Neuronal stem cell (in vitro differentiated cells): Measurements from ENCODE around the gene BTBD6.
A peak's percentile ranks its signal among the peaks of the same experiment; 100 is the strongest.
"Not testable (repeated sequence)": the region's sequence is repeated elsewhere in the genome, so short reads cannot be mapped to it uniquely, and the experiment has no call there.

Source experiments
- DNase-seq: peaks from one replicate; pipeline ENCODE4 v3.0.0-alpha.2; 2013; ENCODE audit warnings: low spot score
- H2AFZ ChIP-seq: one replicate; pipeline ENCODE4 v1.6.1; 2013; ENCODE audit warnings: mild to moderate bottlenecking, low read length, inconsistent platforms
- H2AK5ac ChIP-seq: 2 replicates; pipeline ENCODE4 v1.6.1; 2013; ENCODE audit warnings: low read depth, mild to moderate bottlenecking, inconsistent platforms, low read length, moderate library complexity, mixed read lengths
- H2BK120ac ChIP-seq: 2 replicates; pipeline ENCODE4 v1.6.1; 2013; ENCODE audit warnings: low read depth, mild to moderate bottlenecking, inconsistent platforms, low read length, moderate library complexity, mixed read lengths
- H2BK12ac ChIP-seq: one replicate; pipeline ENCODE4 v1.6.1; 2013; ENCODE audit warnings: low read length, inconsistent platforms
- H2BK15ac ChIP-seq: 2 replicates; pipeline ENCODE4 v1.6.1; 2013; ENCODE audit warnings: mild to moderate bottlenecking, low read length, inconsistent platforms, mixed read lengths
- H2BK5ac ChIP-seq: one replicate; pipeline ENCODE4 v1.6.1; 2013; ENCODE audit warnings: inconsistent platforms, mild to moderate bottlenecking, low read length, moderate library complexity
- H3K14ac ChIP-seq: one replicate; pipeline ENCODE4 v1.6.1; 2013; ENCODE audit warnings: low read length, inconsistent platforms
- H3K18ac ChIP-seq: 2 replicates; pipeline ENCODE4 v1.6.1; 2013; ENCODE audit warnings: low read length, inconsistent platforms
- H3K23ac ChIP-seq: 2 replicates; pipeline ENCODE4 v1.6.1; 2013; ENCODE audit warnings: low read depth, mild to moderate bottlenecking, mixed read lengths, low read length, inconsistent platforms; ENCODE audit not compliant: poor library complexity
- H3K27ac ChIP-seq: replicated peaks from 3 replicates; pipeline ENCODE4 v1.5.1; 2013; ENCODE audit warnings: low read length, inconsistent platforms
- H3K27me3 ChIP-seq, 3 experiments: 2 replicates each; pipeline ENCODE4 v1.6.1; 2013; ENCODE audit warnings: low read length in 3 of 3, mild to moderate bottlenecking in 2 of 3, inconsistent platforms in 1 of 3, low read depth in 1 of 3, mixed read lengths in 1 of 3, moderate library complexity in 1 of 3; ENCODE audit not compliant: control insufficient read depth in 3 of 3, insufficient read depth in 3 of 3
- H3K36me3 ChIP-seq, 2 donors: replicated peaks in 1 of 2; 2 replicates each; pipeline ENCODE4 v1.6.1; 2013; ENCODE audit warnings: low read length in 2 of 2; ENCODE audit not compliant: control insufficient read depth in 2 of 2, insufficient read depth in 2 of 2
- H3K4ac ChIP-seq: 2 replicates; pipeline ENCODE4 v1.6.1; 2013; ENCODE audit warnings: inconsistent platforms, mild to moderate bottlenecking, low read length, moderate library complexity
- H3K4me1 ChIP-seq, 2 donors: 1 replicate in 1 of 2; 2 replicates in 1 of 2; pipeline ENCODE4 v1.6.1; 2013; ENCODE audit warnings: low read length in 2 of 2, low read depth in 1 of 2; ENCODE audit not compliant: control insufficient read depth in 2 of 2, insufficient read depth in 1 of 2
- H3K4me2 ChIP-seq: one replicate; pipeline ENCODE4 v1.6.1; 2013; ENCODE audit warnings: mild to moderate bottlenecking, low read length, inconsistent platforms; ENCODE audit not compliant: insufficient read depth, poor library complexity, severe bottlenecking
- H3K4me3 ChIP-seq, 2 donors: 2 replicates each; pipeline ENCODE4 v1.5.1; 2013; ENCODE audit warnings: low read length in 2 of 2, mild to moderate bottlenecking in 2 of 2, inconsistent platforms in 1 of 2, moderate library complexity in 1 of 2
- H3K79me1 ChIP-seq: one replicate; pipeline ENCODE4 v1.6.1; 2013; ENCODE audit warnings: low read depth, mild to moderate bottlenecking, inconsistent platforms, low read length, moderate library complexity
- H3K9ac ChIP-seq: one replicate; pipeline ENCODE4 v1.6.1; 2013; ENCODE audit warnings: mild to moderate bottlenecking, low read depth, low read length, inconsistent platforms; ENCODE audit not compliant: poor library complexity
- H3K9me3 ChIP-seq, 2 donors: replicated peaks in 1 of 2; 2 replicates each; pipeline versions ENCODE3 to v1.6.1; 2013; ENCODE audit warnings: low read length in 2 of 2, mild to moderate bottlenecking in 2 of 2, inconsistent platforms in 1 of 2, low read depth in 1 of 2, mixed read lengths in 1 of 2, moderate library complexity in 1 of 2; ENCODE audit not compliant: control insufficient read depth in 2 of 2, insufficient read depth in 1 of 2
- H4K8ac ChIP-seq: one replicate; pipeline ENCODE4 v1.6.1; 2013; ENCODE audit warnings: low read depth, mild to moderate bottlenecking, inconsistent platforms, low read length, moderate library complexity
- H4K91ac ChIP-seq: one replicate; pipeline ENCODE4 v1.6.1; 2013; ENCODE audit warnings: low read length, low read depth, mild to moderate bottlenecking, inconsistent platforms; ENCODE audit not compliant: poor library complexity
- WGBS, 2 donors: extraction: QIAGEN DNeasy Blood & Tissue Kit; methylation state at CpG; one replicate each; pipeline ENCODE4 v1.1.7; 2013; ENCODE audit warnings: missing lambda C conversion rate in 2 of 2, mixed read lengths in 1 of 2; ENCODE audit not compliant: insufficient read length in 2 of 2, insufficient replicate concordance in 1 of 2; ENCODE audit errors: extremely low coverage in 2 of 2; 5-methylcytosine and 5-hydroxymethylcytosine counted together

The BTBD6 gene

DNA sequence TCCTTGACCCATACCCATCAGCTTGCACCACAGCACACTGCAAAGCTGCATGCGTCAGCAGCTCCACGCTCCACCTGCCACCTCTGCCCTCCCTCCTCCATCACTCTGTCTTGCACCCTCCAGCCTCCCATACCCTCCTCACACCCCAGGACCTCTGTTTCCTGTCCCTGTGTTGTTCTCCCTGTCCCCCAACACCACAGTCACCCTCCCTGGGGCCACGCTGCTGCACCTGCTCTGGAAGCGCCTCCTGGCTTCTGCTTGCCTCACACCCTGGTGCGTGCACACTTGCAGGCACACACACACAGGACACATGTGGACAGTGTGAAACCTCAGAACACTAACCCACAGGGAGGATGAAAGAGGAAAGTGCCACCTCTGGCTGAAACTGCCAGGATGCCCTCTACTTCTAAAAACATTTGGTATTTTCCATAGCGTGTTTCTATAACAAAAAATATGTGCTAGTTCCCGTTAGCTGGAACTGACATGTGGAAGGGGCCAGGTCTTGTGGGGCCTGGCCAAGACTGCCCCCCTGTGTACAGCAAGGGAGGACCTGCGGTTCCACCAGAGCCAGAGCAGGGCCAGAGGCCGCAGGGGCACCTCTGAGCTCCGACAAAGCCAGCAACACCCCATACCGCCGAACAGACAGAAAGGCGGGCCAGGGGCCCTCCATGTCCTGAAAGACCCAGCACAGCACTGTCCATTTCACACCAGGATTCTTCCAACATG lies 42.5 kb downstream of the BTBD6 start:
- no peak overlapping the region for H2BK12ac ChIP-seq
- no peaks in the 10 kb centered on the region for H3K36me3 ChIP-seq
- DNase-seq, result no peak
- H3K23ac ChIP-seq, result no peak overlapping the region
- H4K91ac ChIP-seq, result peak overlapping the region; percentile 34
- no peak overlapping the region for H2AK5ac ChIP-seq
- H3K79me1 ChIP-seq, result peaks cover 17% of the 10 kb centered on the region
- H3K9ac ChIP-seq, result peak overlapping the region; percentile 5
- H3K27me3 ChIP-seq, result no peaks in the 10 kb centered on the region
- no peak overlapping the region for H3K4ac ChIP-seq
- no peak overlapping the region for H2BK5ac ChIP-seq
- no CpG with 5 or more reads among the region's 13 CpGs for WGBS, 2 donors
- H3K18ac ChIP-seq, result no peak overlapping the region
- H3K9me3 ChIP-seq, result no peaks in the 10 kb centered on the region
- peaks cover 1 to 13% of the 10 kb centered on the region in 2 donors for H3K4me1 ChIP-seq
- H2AFZ ChIP-seq, result no peak overlapping the region
- H3K4me2 ChIP-seq, result no peak overlapping the region
- H3K14ac ChIP-seq, result no peak overlapping the region
- H2BK15ac ChIP-seq, result no peak overlapping the region
- no peak overlapping the region for H3K4me3 ChIP-seq
- no peak overlapping the region for H3K27ac ChIP-seq
- no peak overlapping the region for H2BK120ac ChIP-seq
- no peak overlapping the region for H4K8ac ChIP-seq

DNA sequence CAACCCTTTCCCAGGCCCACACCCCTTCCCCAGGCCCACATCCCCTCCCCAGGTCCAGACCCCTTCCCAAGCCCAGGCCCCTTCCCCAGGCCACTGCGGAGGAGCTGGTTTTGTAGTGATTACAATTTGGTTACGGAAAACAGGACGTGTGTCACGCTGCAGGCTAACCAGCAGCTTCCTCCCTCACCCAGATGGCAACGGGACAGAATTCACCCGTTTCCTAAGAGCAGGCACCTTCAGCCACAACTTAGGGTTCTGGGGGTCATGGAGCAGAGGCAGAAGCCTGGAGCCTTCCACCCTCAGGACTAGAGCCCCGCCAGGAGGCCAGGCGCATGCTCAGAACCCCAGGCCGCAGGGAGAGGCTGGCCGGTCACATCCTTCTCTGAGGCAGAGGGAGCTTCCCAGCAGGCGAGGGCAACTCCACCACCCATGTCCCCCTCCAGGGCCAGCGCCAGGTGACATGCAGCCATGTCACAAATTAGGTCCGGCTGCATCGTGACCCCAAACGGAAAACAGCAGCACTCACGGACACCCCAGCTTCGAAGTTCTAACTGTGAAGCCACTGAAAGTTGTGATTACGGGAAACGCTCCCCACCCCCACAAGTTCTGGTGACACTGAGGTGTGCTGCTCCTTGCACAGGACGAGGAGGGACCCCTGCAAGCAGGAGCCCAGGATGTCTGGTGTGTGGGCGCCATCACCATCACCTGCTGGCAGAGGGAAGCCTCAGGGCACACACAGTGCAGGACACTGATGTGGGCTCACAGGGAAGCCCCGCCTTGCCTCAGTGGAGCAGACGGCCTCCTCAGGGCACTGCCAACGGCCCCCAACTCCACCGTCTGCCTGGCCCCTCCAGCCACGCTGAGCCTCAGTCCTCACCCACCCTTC lies 44.7 kb downstream of the BTBD6 start:
- H2AK5ac ChIP-seq, result no peak overlapping the region
- H3K4ac ChIP-seq, result no peak overlapping the region
- no peak overlapping the region for H3K4me2 ChIP-seq
- H3K27ac ChIP-seq, result no peak overlapping the region
- no peak for DNase-seq
- H3K4me3 ChIP-seq, result no peak overlapping the region
- no peak overlapping the region for H2BK15ac ChIP-seq
- H3K14ac ChIP-seq, result peak overlapping the region; percentile 31
- no peak overlapping the region for H2BK5ac ChIP-seq
- H3K79me1 ChIP-seq, result peaks cover 7% of the 10 kb centered on the region
- peak overlapping the region; percentile 31 for H2BK12ac ChIP-seq
- H2BK120ac ChIP-seq, result no peak overlapping the region
- no peak overlapping the region for H4K91ac ChIP-seq
- no peak overlapping the region for H2AFZ ChIP-seq
- peak overlapping the region; percentile 76 for H3K18ac ChIP-seq
- no peaks in the 10 kb centered on the region for H3K27me3 ChIP-seq
- H3K23ac ChIP-seq, result no peak overlapping the region
- H3K9me3 ChIP-seq, result no peaks in the 10 kb centered on the region
- H4K8ac ChIP-seq, result peak overlapping the region; percentile 43
- H3K9ac ChIP-seq, result no peak overlapping the region
- H3K36me3 ChIP-seq, result no peaks in the 10 kb centered on the region
- peaks cover 1 to 13% of the 10 kb centered on the region in 2 donors for H3K4me1 ChIP-seq
- no CpG with 5 or more reads among the region's 26 CpGs for WGBS, 2 donors

DNA sequence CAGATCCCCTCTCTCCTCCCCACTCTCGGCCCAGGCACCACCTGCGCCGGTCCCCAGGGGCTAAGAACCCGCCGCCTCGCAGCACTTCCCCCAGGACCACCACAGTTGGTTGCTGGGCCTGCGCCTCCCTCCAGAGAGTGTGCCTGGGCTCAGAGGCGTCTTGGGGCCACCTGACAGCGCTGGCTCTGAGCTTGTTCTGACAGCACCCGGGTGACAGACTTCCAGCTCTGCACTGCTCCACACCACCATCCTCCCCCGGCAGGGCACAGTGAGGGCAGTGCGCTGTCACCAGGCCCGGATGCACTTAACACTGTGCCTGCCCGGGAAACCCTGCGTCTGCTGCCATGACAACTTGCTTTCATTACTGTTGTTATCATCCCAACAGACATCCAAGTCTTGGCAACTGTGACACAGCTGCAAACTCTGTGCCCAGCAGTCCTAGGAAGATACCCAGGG lies 45.8 kb downstream of the BTBD6 start:
- Histone ChIP-seq H3K4me3 (no peak overlapping the region), H2AK5ac (peak overlapping the region; percentile 54), H3K4me2 (no peak overlapping the region), H3K36me3 (no peaks in the 10 kb centered on the region), H3K27me3 (no peaks in the 10 kb centered on the region), H3K27ac (no peak overlapping the region), H2AFZ (no peak overlapping the region), H2BK15ac (no peak overlapping the region), H3K23ac (no peak overlapping the region), H3K9ac (peak overlapping the region; percentile 72), H3K4me1 (peaks cover 1 to 13% of the 10 kb centered on the region in 2 donors), H2BK5ac (no peak overlapping the region), H2BK12ac (no peak overlapping the region), H4K8ac (no peak overlapping the region), H3K79me1 (peaks cover 5% of the 10 kb centered on the region), H3K4ac (no peak overlapping the region), H4K91ac (no peak overlapping the region), H3K18ac (no peak overlapping the region), H2BK120ac (no peak overlapping the region), H3K14ac (no peak overlapping the region), H3K9me3 (no peaks in the 10 kb centered on the region)
- DNase-seq, result no peak
- no CpG with 5 or more reads among the region's 15 CpGs for WGBS, 2 donors

DNA sequence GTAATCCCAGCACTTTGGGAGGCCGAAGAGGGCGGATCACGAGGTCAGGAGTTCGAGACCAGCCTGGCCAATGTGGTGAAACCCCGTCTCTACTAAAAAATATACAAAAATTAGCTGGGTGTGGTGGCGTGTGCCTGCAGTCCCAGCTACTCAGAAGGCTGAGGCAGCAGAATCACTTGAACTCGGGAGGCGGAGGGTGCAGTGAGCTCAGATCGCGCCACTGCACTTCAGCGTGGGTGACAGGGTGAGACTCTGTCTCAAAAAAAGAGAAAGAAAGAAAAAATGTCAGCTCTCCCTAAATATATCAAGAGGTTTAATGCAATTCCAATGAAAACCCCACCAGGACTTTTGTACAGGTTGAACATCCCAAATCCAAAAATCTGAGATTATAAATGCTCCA lies 49.0 kb downstream of the BTBD6 start:
- DNase-seq, H3K4me3 ChIP-seq, H2BK5ac ChIP-seq: not testable (repeated sequence)

More for the DNA sequence above, 49.0 kb downstream of the BTBD6 start:
- not testable (repeated sequence) for H2BK120ac ChIP-seq, H4K91ac ChIP-seq, H3K23ac ChIP-seq, H3K14ac ChIP-seq, H3K27ac ChIP-seq, H3K4me2 ChIP-seq, H3K27me3 ChIP-seq, H2AFZ ChIP-seq, H2AK5ac ChIP-seq, H3K18ac ChIP-seq, H3K36me3 ChIP-seq, H3K9me3 ChIP-seq, H3K9ac ChIP-seq, H2BK12ac ChIP-seq, H4K8ac ChIP-seq, H2BK15ac ChIP-seq, H3K4ac ChIP-seq
- Histone ChIP-seq H3K4me1 (peaks cover 5 to 13% of the 10 kb centered on the region in 2 donors), H3K79me1 (peaks cover 11% of the 10 kb centered on the region)
- WGBS, 2 donors, result no CpG with 5 or more reads among the region's 11 CpGs
